HFFc6 (cell line): ENCODE results near the gene PTPRE. TPM values are rescaled to one million over a fixed set of nuclear protein-coding genes. Genes with fewer than 3 reads are reported as not detected.
A peak's percentile ranks its signal among the peaks of the same experiment; 100 is the strongest.

ENCODE experiments used
- DNase-seq: peaks from one replicate; pipeline ENCODE4 v3.0.0-alpha.2; 2018
- H3K27ac Mint-ChIP-seq: 2 replicates; pipeline ENCODE4 v1.8.0; 2020; ENCODE audit warnings: mild to moderate bottlenecking, mixed read lengths
- H3K27me3 Mint-ChIP-seq: 2 replicates; pipeline ENCODE4 v1.8.0; 2021; ENCODE audit warnings: mild to moderate bottlenecking, moderate library complexity, mixed read lengths; ENCODE audit not compliant: insufficient read depth
- H3K36me3 Mint-ChIP-seq: 2 replicates; pipeline ENCODE4 v1.8.0; 2021; ENCODE audit warnings: low read depth, mixed read lengths
- H3K4me1 Mint-ChIP-seq: 2 replicates; pipeline ENCODE4 v1.8.0; 2020; ENCODE audit warnings: low read depth, mixed read lengths
- H3K4me3 Mint-ChIP-seq: 2 replicates; pipeline ENCODE4 v1.8.0; 2020; ENCODE audit warnings: mild to moderate bottlenecking, moderate library complexity, mixed read lengths
- H3K9me3 Mint-ChIP-seq: 2 replicates; pipeline ENCODE4 v1.8.0; 2020; ENCODE audit warnings: mild to moderate bottlenecking, mixed read lengths
- CTCF ChIP-seq: fragments of 200-600 bp; sonication (generic); IDR thresholded peaks from 2 replicates; pipeline ENCODE4 v1.5.0; 2021; ENCODE audit warnings: antibody characterized with exemption, mild to moderate bottlenecking
- total RNA-seq, 6 experiments: library from RNA; stranded (reverse); fragmentation: NEBNext Ultra II Directional; extraction: Animal tissue kit (Norgen Biotek cat#: 25700); gene quantifications; 2 replicates in 1 of 6; 3 replicates in 5 of 6; pipeline ENCODE4 v1.2.3, GENCODE V29; 2021

PTPRE gene
- total RNA-seq, 6 experiments from 2014 or later = 0.14 to 0.37 (median 0.15) TPM; not detected in 3

- Mint-ChIP-seq H3K27ac (no peak overlapping the region), H3K36me3 (peaks cover 19% of the 10 kb centered on the region), H3K4me3 (no peak overlapping the region), H3K9me3 (no peaks in the 10 kb centered on the region), H3K4me1 (no peaks in the 10 kb centered on the region; the same call in 1 of the 2 replicates), H3K27me3 (peaks cover 3% of the 10 kb centered on the region)
- no peak for TF ChIP-seq CTCF
- DNase-seq = no peak
These were observed 189.0 kb downstream of the PTPRE start for GRCh38 chr10:128095753-128096469.

GRCh38 chr10:128096486-128097199 lies 189.7 kb downstream of the PTPRE start:
- no peak for TF ChIP-seq CTCF
- Mint-ChIP-seq H3K36me3 (peaks cover 24% of the 10 kb centered on the region), H3K27me3 (peaks cover 3% of the 10 kb centered on the region), H3K4me3 (no peak overlapping the region), H3K4me1 (no peaks in the 10 kb centered on the region; the same call in 1 of the 2 replicates), H3K27ac (peak overlapping the region; percentile 65), H3K9me3 (no peaks in the 10 kb centered on the region)
- no peak for DNase-seq

DNA sequence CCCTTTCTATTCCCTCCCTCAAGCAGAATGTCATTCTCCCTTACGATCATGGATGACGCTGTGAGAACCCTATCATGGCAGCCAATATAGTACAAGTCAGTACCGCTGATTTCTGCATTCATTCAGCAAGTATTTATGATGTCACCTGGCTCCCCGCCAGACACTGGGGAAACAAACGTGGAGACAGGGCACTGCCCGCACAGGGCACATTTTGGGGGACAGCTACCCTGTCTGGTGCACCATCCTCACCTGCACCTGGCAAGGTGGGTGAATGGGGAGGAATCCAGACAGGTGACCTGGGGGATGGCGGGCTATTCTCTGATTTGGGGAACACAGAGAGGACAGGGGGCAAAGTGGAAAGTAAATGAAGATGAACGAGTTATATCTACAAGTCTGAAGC lies 190.9 kb downstream of the PTPRE start:
- DNase-seq = no peak
- no peak overlapping the region; the same call in 1 of the 2 replicates for H3K27ac Mint-ChIP-seq
- H3K36me3 Mint-ChIP-seq = peaks cover 24% of the 10 kb centered on the region
- H3K9me3 Mint-ChIP-seq = no peaks in the 10 kb centered on the region
- H3K4me1 Mint-ChIP-seq = no peaks in the 10 kb centered on the region; the same call in 1 of the 2 replicates
- H3K27me3 Mint-ChIP-seq = peaks cover 2% of the 10 kb centered on the region
- TF ChIP-seq CTCF = no peak
- no peak overlapping the region for H3K4me3 Mint-ChIP-seq

GRCh38 chr10:128098631-128099030 lies 191.7 kb downstream of the PTPRE start:
- peaks cover 31% of the 10 kb centered on the region for H3K36me3 Mint-ChIP-seq

DNA sequence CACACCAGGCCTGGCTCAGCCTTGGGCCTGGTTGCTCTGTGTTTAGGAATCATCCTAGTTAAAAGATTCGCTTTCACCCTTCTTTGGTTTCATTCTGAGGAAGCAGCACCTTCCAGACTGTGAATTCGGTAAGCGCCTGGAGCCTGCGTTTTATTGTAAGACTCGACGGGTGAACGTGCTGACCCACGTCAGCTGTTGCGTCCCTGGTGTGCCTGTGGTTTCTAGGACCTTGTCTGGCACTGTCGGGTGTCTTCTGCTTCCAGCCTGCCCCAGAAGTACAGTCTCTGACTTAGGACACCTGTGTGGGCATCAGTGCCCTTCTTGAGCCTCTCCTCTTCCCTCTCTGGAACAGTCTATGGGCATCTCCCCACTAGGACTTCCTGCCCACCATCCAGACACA lies 193.0 kb downstream of the PTPRE start:
- no peak overlapping the region for H3K27ac Mint-ChIP-seq
- peaks cover 35% of the 10 kb centered on the region for H3K36me3 Mint-ChIP-seq
- H3K9me3 Mint-ChIP-seq = no peaks in the 10 kb centered on the region
- H3K4me1 Mint-ChIP-seq = no peaks in the 10 kb centered on the region; the same call in 1 of the 2 replicates
- TF ChIP-seq CTCF = no peak
- no peak for DNase-seq
- H3K27me3 Mint-ChIP-seq = peaks cover 2% of the 10 kb centered on the region; the same call in 1 of the 2 replicates
- H3K4me3 Mint-ChIP-seq = no peak overlapping the region

More at GRCh38 chr10:128098631-128099030, 191.7 kb downstream of the PTPRE start:
- no peak for TF ChIP-seq CTCF
- H3K4me3 Mint-ChIP-seq = no peak overlapping the region
- no peak overlapping the region for H3K27ac Mint-ChIP-seq
- no peaks in the 10 kb centered on the region for H3K9me3 Mint-ChIP-seq
- H3K27me3 Mint-ChIP-seq = peaks cover 2% of the 10 kb centered on the region
- no peaks in the 10 kb centered on the region; the same call in 1 of the 2 replicates for H3K4me1 Mint-ChIP-seq
- DNase-seq = no peak
